Measurements from ENCODE around the gene MMP1. TPM values are rescaled to one million over a fixed set of nuclear protein-coding genes. Genes with fewer than 3 reads are reported as not detected.

MMP1 gene
- total RNA-seq, 4 donors from 2014 or later, result not detected

DNA sequence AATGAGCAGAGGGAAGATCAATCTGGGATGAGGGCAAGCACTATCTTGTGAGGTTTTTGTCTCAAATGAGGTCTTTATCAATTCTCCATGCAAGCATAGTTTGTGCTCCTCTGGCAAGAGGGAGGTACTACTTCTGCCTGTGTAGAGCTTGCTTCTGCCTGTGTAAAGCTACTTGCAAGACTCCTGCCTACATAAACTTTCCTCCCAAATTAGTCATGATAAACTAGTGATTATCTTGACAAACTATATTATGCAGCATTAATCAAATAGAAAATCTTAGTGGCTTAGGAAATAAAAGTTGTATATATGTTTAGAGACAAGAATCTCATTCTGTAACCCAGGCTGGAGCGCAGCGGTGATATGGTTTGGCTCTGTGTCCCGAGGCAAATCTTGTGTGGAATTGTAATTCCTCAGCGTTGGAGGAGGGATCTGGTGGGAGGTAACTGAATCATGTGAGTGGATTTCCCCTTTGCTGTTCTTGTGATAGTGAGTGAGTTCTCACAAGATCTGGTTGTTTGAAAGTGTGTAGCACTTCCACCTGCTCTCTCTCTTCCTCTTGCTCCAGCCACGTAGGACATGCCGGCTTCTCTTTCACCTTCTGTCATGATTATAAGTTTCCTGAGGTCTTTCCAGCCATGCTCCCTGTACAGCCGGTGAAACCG is 9.5 kb downstream of the MMP1 start:
- Histone ChIP-seq H3K27ac (no peak overlapping the region), H3K27me3 (no peaks in the 10 kb centered on the region), H3K9me3 (no peaks in the 10 kb centered on the region), H3K36me3 (no peaks in the 10 kb centered on the region), H3K4me3 (no peak overlapping the region), H3K4me1 (no peaks in the 10 kb centered on the region)
- ATAC-seq, result no peak
- WGBS, 2 donors (ENCODE audit: low coverage in 1 of 2), result 56 to 93% methylated on average over 4 to 8 of the region's 8 CpGs
- TF ChIP-seq, protein P1, sequence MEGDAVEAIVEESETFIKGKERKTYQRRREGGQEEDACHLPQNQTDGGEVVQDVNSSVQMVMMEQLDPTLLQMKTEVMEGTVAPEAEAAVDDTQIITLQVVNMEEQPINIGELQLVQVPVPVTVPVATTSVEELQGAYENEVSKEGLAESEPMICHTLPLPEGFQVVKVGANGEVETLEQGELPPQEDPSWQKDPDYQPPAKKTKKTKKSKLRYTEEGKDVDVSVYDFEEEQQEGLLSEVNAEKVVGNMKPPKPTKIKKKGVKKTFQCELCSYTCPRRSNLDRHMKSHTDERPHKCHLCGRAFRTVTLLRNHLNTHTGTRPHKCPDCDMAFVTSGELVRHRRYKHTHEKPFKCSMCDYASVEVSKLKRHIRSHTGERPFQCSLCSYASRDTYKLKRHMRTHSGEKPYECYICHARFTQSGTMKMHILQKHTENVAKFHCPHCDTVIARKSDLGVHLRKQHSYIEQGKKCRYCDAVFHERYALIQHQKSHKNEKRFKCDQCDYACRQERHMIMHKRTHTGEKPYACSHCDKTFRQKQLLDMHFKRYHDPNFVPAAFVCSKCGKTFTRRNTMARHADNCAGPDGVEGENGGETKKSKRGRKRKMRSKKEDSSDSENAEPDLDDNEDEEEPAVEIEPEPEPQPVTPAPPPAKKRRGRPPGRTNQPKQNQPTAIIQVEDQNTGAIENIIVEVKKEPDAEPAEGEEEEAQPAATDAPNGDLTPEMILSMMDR (IDR thresholded peaks at IDR 0.05), result no peak
- TF ChIP-seq POLR2A (IDR thresholded peaks at IDR 0.05), result no peak
- no peak for TF ChIP-seq POLR2AphosphoS5 (IDR thresholded peaks at IDR 0.05)
- no peak for TF ChIP-seq EP300 (IDR thresholded peaks at IDR 0.05)

DNA sequence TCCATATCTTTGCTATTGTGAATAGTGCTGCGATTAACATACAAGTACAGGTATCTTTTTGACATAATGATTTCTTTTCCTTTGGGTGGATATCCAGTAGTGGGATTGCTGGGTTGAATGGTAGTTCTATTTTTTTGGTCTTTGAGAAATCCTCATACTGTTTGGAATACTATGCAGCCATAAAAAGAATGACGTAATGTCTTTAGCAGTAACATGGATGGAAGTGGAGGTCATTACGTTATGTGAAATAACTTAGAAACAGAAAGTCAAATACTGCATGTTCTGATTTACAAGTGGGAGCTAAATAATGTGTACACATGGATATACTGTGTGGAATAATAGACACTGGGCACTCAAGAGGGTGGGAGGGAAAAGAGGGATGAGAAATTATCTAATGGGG is 13.6 kb downstream of the MMP1 start:
- H3K36me3 ChIP-seq, result no peaks in the 10 kb centered on the region
- H3K27ac ChIP-seq, result no peak overlapping the region
- H3K27me3 ChIP-seq, result no peaks in the 10 kb centered on the region
- H3K4me3 ChIP-seq, result no peak overlapping the region
- no peak for TF ChIP-seq EP300 (IDR thresholded peaks at IDR 0.05)
- no peak for TF ChIP-seq POLR2AphosphoS5 (IDR thresholded peaks at IDR 0.05)
- TF ChIP-seq, protein P1 (IDR thresholded peaks at IDR 0.05), result no peak
- no peak for TF ChIP-seq POLR2A (IDR thresholded peaks at IDR 0.05)
- no peaks in the 10 kb centered on the region for H3K4me1 ChIP-seq
- no peaks in the 10 kb centered on the region for H3K9me3 ChIP-seq
- WGBS, 2 donors (ENCODE audit: low coverage in 1 of 2), result 85 to 87% methylated on average over 3 of the region's 3 CpGs
- no peak for ATAC-seq

DNA sequence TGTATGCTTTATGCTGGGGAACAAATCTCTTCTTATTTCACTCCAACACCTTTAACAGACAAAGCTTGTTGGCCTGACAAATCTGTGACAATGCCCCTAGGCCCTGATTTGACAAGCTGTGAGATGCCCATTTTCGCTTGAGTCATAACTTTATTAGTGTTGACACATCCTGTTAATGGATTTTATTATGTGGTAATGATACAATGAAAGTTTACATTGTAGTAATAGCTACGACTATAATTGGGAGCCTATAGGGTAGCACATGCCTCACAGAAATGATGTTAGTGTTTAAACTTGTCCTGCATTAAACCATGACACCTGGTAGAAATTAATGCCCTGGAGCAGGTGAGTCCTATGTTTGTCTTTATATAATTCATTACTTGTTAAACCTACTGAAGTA is 14.2 kb downstream of the MMP1 start:
- TF ChIP-seq EP300 (IDR thresholded peaks at IDR 0.05) (no peak), POLR2A (IDR thresholded peaks at IDR 0.05) (no peak), POLR2AphosphoS5 (IDR thresholded peaks at IDR 0.05) (no peak)
- TF ChIP-seq, protein P1 (IDR thresholded peaks at IDR 0.05), result no peak
- H3K4me3 ChIP-seq, result no peak overlapping the region
- no peak for ATAC-seq
- no peaks in the 10 kb centered on the region for H3K4me1 ChIP-seq
- no peak overlapping the region for H3K27ac ChIP-seq
- no peaks in the 10 kb centered on the region for H3K27me3 ChIP-seq
- H3K36me3 ChIP-seq, result no peaks in the 10 kb centered on the region
- no peaks in the 10 kb centered on the region for H3K9me3 ChIP-seq
- WGBS, 2 donors (ENCODE audit: low coverage in 1 of 2), result 71 to 85% methylated on average over 2 of the region's 2 CpGs

DNA sequence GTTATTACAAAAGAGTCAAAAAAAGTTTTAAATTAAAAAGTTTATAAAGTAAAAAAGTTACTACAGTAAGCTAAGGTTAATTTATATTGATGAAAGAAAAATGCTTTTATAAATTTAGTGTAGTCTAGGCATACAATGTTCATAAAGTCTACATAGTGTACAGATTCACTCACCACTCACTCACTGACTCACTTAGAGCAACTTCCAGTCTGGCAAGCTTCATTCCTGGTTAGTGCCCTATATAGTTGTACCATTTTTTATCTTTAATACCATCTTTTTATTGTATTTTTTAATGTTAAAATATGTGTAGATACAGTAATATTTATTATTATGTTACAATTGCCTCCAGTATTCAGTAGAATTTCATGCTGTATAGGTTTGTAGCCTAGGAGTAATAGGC is 14.9 kb downstream of the MMP1 start:
- Histone ChIP-seq H3K4me3 (no peak overlapping the region), H3K27me3 (no peaks in the 10 kb centered on the region), H3K4me1 (no peaks in the 10 kb centered on the region), H3K36me3 (no peaks in the 10 kb centered on the region), H3K27ac (no peak overlapping the region), H3K9me3 (no peaks in the 10 kb centered on the region)
- TF ChIP-seq, protein P1 (IDR thresholded peaks at IDR 0.05), result no peak
- TF ChIP-seq POLR2A (IDR thresholded peaks at IDR 0.05) (no peak), POLR2AphosphoS5 (IDR thresholded peaks at IDR 0.05) (no peak), EP300 (IDR thresholded peaks at IDR 0.05) (no peak)
- no peak for ATAC-seq

DNA sequence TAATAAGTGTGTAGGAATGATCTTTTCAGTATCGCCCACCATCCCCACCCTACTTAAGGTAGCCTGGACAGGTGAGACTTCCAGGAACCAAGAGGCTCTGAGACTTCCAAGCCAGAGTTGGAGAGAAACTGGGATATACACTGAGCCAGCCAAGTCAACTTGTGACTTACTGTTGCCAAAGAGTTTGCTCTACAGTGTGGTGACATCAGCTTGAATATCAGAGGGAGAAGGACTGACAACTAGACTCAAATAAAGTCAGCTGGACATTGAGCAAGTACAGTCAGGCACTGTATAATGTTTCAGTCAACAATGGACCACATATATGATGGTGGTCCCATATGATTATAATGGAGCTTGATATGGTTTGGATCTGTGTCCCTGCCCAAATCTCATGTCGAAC is 16.3 kb downstream of the MMP1 start:
- no peak overlapping the region for H3K4me3 ChIP-seq
- no peaks in the 10 kb centered on the region for H3K27me3 ChIP-seq
- ATAC-seq, result no peak
- no peaks in the 10 kb centered on the region for H3K36me3 ChIP-seq
- H3K27ac ChIP-seq, result no peak overlapping the region
- 93 to 97% methylated on average over 2 of the region's 2 CpGs for WGBS, 2 donors (ENCODE audit: low coverage in 1 of 2)
- no peaks in the 10 kb centered on the region for H3K9me3 ChIP-seq
- no peaks in the 10 kb centered on the region for H3K4me1 ChIP-seq
- TF ChIP-seq POLR2A (IDR thresholded peaks at IDR 0.05) (no peak), POLR2AphosphoS5 (IDR thresholded peaks at IDR 0.05) (no peak), EP300 (IDR thresholded peaks at IDR 0.05) (no peak)
- TF ChIP-seq, protein P1 (IDR thresholded peaks at IDR 0.05), result no peak

Measured in gastroesophageal sphincter (tissue), 4 donors.